Esophagus squamous epithelium (tissue), 4 donors: Measurements from ENCODE around the gene EMC6.

Experiments
- CTCF ChIP-seq, 6 experiments: fragments of 450-650 bp in 4 of 6; fragments of 200-600 bp in 2 of 6; sonication (generic) in 2 of 6; IDR thresholded peaks; one replicate each; pipeline ENCODE4 v1.5.1; 2016 to 2019; ENCODE audit warnings: antibody characterized with exemption in 6 of 6, mild to moderate bottlenecking in 4 of 6, moderate library complexity in 4 of 6
- POLR2A ChIP-seq, 4 donors: fragments of 450-650 bp; IDR thresholded peaks; one replicate each; pipeline ENCODE4 v1.6.1; 2017; ENCODE audit warnings: antibody characterized with exemption in 4 of 4, mild to moderate bottlenecking in 4 of 4, moderate library complexity in 3 of 4

- no peak for TF ChIP-seq CTCF (IDR thresholded peaks at IDR 0.05)
- no peak for TF ChIP-seq POLR2A (IDR thresholded peaks at IDR 0.05)
These were observed 36.3 kb upstream of the EMC6 start for GRCh38 chr17:3632287-3632686.
